ENCODE results near the gene RTBDN. TPM values are rescaled to one million over a fixed set of nuclear protein-coding genes. Genes with fewer than 3 reads are reported as not detected.

Gene RTBDN
- total RNA-seq, 1 experiment from 2014 or later, result not detected

GRCh38 chr19:12865746-12866415 is 31.5 kb upstream of the RTBDN start:
- CTCF ChIA-PET, result interaction anchor here (0.7 kb wide), 1 partner anchor 18 kb away, joined by 4 read pairs; no protein-coding TSS in a partner anchor
- no peaks in the 10 kb centered on the region for H3K9me3 Mint-ChIP-seq (ENCODE audit: low read depth, unreplicated experiment)
- H3K4me1 Mint-ChIP-seq (ENCODE audit: low read depth, unreplicated experiment), result no peaks in the 10 kb centered on the region
- H3K27ac Mint-ChIP-seq (ENCODE audit: unreplicated experiment), result no peak overlapping the region
- no peak overlapping the region for H3K4me3 Mint-ChIP-seq (ENCODE audit: low read depth, unreplicated experiment)
- H3K36me3 Mint-ChIP-seq (ENCODE audit: insufficient read depth, unreplicated experiment), result peaks cover 15% of the 10 kb centered on the region
- peaks cover 11% of the 10 kb centered on the region for H3K27me3 Mint-ChIP-seq (ENCODE audit: unreplicated experiment)
- no peak for DNase-seq
- intact Hi-C loops (cut with micrococcal nuclease; ENCODE audit: unreplicated experiment), result no loop called here
- no peak for TF ChIP-seq CTCF (IDR thresholded peaks at IDR 0.05; ENCODE audit: unreplicated experiment)
- BruUV-seq (replicated peaks), result no TSS peak

- Mint-ChIP-seq H3K27ac (ENCODE audit: unreplicated experiment) (no peak overlapping the region), H3K4me3 (ENCODE audit: low read depth, unreplicated experiment) (no peak overlapping the region), H3K4me1 (ENCODE audit: low read depth, unreplicated experiment) (no peaks in the 10 kb centered on the region), H3K36me3 (ENCODE audit: insufficient read depth, unreplicated experiment) (peaks cover 14% of the 10 kb centered on the region), H3K9me3 (ENCODE audit: low read depth, unreplicated experiment) (no peaks in the 10 kb centered on the region), H3K27me3 (ENCODE audit: unreplicated experiment) (peaks cover 13% of the 10 kb centered on the region)
- no peak for TF ChIP-seq CTCF (IDR thresholded peaks at IDR 0.05; ENCODE audit: unreplicated experiment)
- intact Hi-C loops (cut with micrococcal nuclease; ENCODE audit: unreplicated experiment), result no loop called here
- BruUV-seq (replicated peaks), result no TSS peak
- CTCF ChIA-PET, result interaction anchor here (0.7 to 1.3 kb wide), 2 partner anchors 8 to 18 kb away, joined by 3 to 4 read pairs; no protein-coding TSS in a partner anchor
- DNase-seq, result no peak
Observed at GRCh38 chr19:12864721-12865715, 30.6 kb upstream of the RTBDN start.

DNA sequence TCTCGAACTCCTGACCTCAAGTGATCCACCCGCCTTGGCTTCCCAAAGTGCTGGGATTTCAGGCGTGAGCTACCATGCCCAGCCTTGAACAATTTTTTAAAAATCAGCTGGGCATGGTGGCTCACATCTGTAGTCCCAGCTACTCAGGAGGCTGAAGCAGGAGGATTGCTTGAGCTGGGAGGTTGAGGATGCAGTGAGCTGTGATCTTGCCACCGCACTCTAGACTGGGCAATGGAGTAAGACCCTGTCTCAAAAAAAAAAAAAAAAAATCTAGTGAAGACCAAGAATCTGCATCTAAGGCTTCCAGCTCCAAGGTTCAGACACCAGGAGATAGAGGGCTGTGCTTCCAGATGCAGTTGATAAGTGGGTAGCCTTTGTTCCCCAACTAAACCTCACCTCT is 29.8 kb upstream of the RTBDN start:
- Mint-ChIP-seq H3K27ac (ENCODE audit: unreplicated experiment) (no peak overlapping the region), H3K27me3 (ENCODE audit: unreplicated experiment) (peaks cover 13% of the 10 kb centered on the region), H3K36me3 (ENCODE audit: insufficient read depth, unreplicated experiment) (peaks cover 12% of the 10 kb centered on the region), H3K9me3 (ENCODE audit: low read depth, unreplicated experiment) (no peaks in the 10 kb centered on the region), H3K4me1 (ENCODE audit: low read depth, unreplicated experiment) (no peaks in the 10 kb centered on the region), H3K4me3 (ENCODE audit: low read depth, unreplicated experiment) (no peak overlapping the region)
- DNase-seq, result no peak
- no TSS peak for BruUV-seq (replicated peaks)
- intact Hi-C loops (cut with micrococcal nuclease; ENCODE audit: unreplicated experiment), result no loop called here
- TF ChIP-seq CTCF (IDR thresholded peaks at IDR 0.05; ENCODE audit: unreplicated experiment), result no peak
- CTCF ChIA-PET, result interaction anchor here (1.3 kb wide), 1 partner anchor 9 kb away, joined by 3 read pairs; no protein-coding TSS in a partner anchor

- H3K4me3 Mint-ChIP-seq (ENCODE audit: low read depth, unreplicated experiment), result no peak overlapping the region
- intact Hi-C loops (cut with micrococcal nuclease; ENCODE audit: unreplicated experiment), result no loop called here
- BruUV-seq (replicated peaks), result no TSS peak
- no peaks in the 10 kb centered on the region for H3K4me1 Mint-ChIP-seq (ENCODE audit: low read depth, unreplicated experiment)
- CTCF ChIA-PET, result no interaction called here
- peaks cover 13% of the 10 kb centered on the region for H3K27me3 Mint-ChIP-seq (ENCODE audit: unreplicated experiment)
- no peaks in the 10 kb centered on the region for H3K9me3 Mint-ChIP-seq (ENCODE audit: low read depth, unreplicated experiment)
- no peak for TF ChIP-seq CTCF (IDR thresholded peaks at IDR 0.05; ENCODE audit: unreplicated experiment)
- H3K36me3 Mint-ChIP-seq (ENCODE audit: insufficient read depth, unreplicated experiment), result no peaks in the 10 kb centered on the region
- no peak for DNase-seq
- no peak overlapping the region for H3K27ac Mint-ChIP-seq (ENCODE audit: unreplicated experiment)
Observed at GRCh38 chr19:12859546-12859945, 25.2 kb upstream of the RTBDN start.

All from Calu3 (cell line).